ENCODE data around the gene BRD7. TPM values are rescaled to one million over a fixed set of nuclear protein-coding genes. Genes with fewer than 3 reads are reported as not detected.
A peak's percentile ranks its signal among the peaks of the same experiment; 100 is the strongest.

Gene BRD7
- total and polyA plus RNA-seq, 2 donors = 45.9 to 48.1 TPM

- Histone ChIP-seq H3K27ac (ENCODE audit: low read depth) (no peak overlapping the region), H3K4me1 (ENCODE audit: insufficient read depth) (no peaks in the 10 kb centered on the region), H3K36me3 (ENCODE audit: insufficient read depth) (no peaks in the 10 kb centered on the region), H3K4me3 (ENCODE audit: low read depth, low read length) (no peak overlapping the region)
- no peak for DNase-seq (ENCODE audit: extremely low spot score)
These were observed 9.6 kb upstream of the BRD7 start for GRCh38 chr16:50378417-50378816.

- no peak for DNase-seq (ENCODE audit: extremely low spot score)
- 64% methylated on average over 4 of the region's 4 CpGs for WGBS
- H3K36me3 ChIP-seq (ENCODE audit: insufficient read depth) = no peaks in the 10 kb centered on the region
- no peaks in the 10 kb centered on the region for H3K4me1 ChIP-seq (ENCODE audit: insufficient read depth)
- H3K27ac ChIP-seq (ENCODE audit: low read depth) = no peak overlapping the region
- H3K4me3 ChIP-seq (ENCODE audit: low read depth, low read length) = no peak overlapping the region
These were observed 8.2 kb upstream of the BRD7 start for GRCh38 chr16:50377001-50377400.

GRCh38 chr16:50373780-50374179 is 5.0 kb upstream of the BRD7 start:
- H3K27ac ChIP-seq (ENCODE audit: low read depth) = no peak overlapping the region
- H3K36me3 ChIP-seq (ENCODE audit: insufficient read depth) = no peaks in the 10 kb centered on the region
- WGBS = 93% methylated on average over 9 of the region's 9 CpGs
- DNase-seq (ENCODE audit: extremely low spot score) = no peak
- no peaks in the 10 kb centered on the region for H3K4me1 ChIP-seq (ENCODE audit: insufficient read depth)
- no peak overlapping the region for H3K4me3 ChIP-seq (ENCODE audit: low read depth, low read length)

GRCh38 chr16:50373345-50373701 is 4.5 kb upstream of the BRD7 start:
- no peak for DNase-seq (ENCODE audit: extremely low spot score)
- Histone ChIP-seq H3K36me3 (ENCODE audit: insufficient read depth) (no peaks in the 10 kb centered on the region), H3K27ac (ENCODE audit: low read depth) (no peak overlapping the region), H3K4me1 (ENCODE audit: insufficient read depth) (no peaks in the 10 kb centered on the region), H3K4me3 (ENCODE audit: low read depth, low read length) (no peak overlapping the region)
- 65% methylated on average over 4 of the region's 4 CpGs for WGBS

GRCh38 chr16:50372611-50373344 is 4.0 kb upstream of the BRD7 start:
- Histone ChIP-seq H3K36me3 (ENCODE audit: insufficient read depth) (no peaks in the 10 kb centered on the region), H3K27ac (ENCODE audit: low read depth) (no peak overlapping the region), H3K4me3 (ENCODE audit: low read depth, low read length) (no peak overlapping the region), H3K4me1 (ENCODE audit: insufficient read depth) (no peaks in the 10 kb centered on the region)
- DNase-seq (ENCODE audit: extremely low spot score) = no peak
- WGBS = 76% methylated on average over 10 of the region's 10 CpGs

GRCh38 chr16:50371936-50372595 is 3.3 kb upstream of the BRD7 start:
- Histone ChIP-seq H3K4me3 (ENCODE audit: low read depth, low read length) (no peak overlapping the region), H3K4me1 (ENCODE audit: insufficient read depth) (no peaks in the 10 kb centered on the region), H3K27ac (ENCODE audit: low read depth) (no peak overlapping the region), H3K36me3 (ENCODE audit: insufficient read depth) (no peaks in the 10 kb centered on the region)
- WGBS = 62% methylated on average over 7 of the region's 7 CpGs
- DNase-seq (ENCODE audit: extremely low spot score) = no peak

GRCh38 chr16:50371036-50371716 is 2.4 kb upstream of the BRD7 start:
- no peak for DNase-seq (ENCODE audit: extremely low spot score)
- no peak overlapping the region for H3K4me3 ChIP-seq (ENCODE audit: low read depth, low read length)
- no peaks in the 10 kb centered on the region for H3K4me1 ChIP-seq (ENCODE audit: insufficient read depth)
- H3K36me3 ChIP-seq (ENCODE audit: insufficient read depth) = no peaks in the 10 kb centered on the region
- 92% methylated on average over 4 of the region's 4 CpGs for WGBS
- H3K27ac ChIP-seq (ENCODE audit: low read depth) = no peak overlapping the region

- Histone ChIP-seq H3K36me3 (ENCODE audit: insufficient read depth) (peaks cover 2% of the 10 kb centered on the region), H3K27ac (ENCODE audit: low read depth) (no peak overlapping the region), H3K4me3 (ENCODE audit: low read depth, low read length) (peak overlapping the region; percentile 100), H3K4me1 (ENCODE audit: insufficient read depth) (no peaks in the 10 kb centered on the region)
- DNase-seq (ENCODE audit: extremely low spot score) = no peak
- WGBS = 8% methylated on average over 7 of the region's 7 CpGs
These were observed 481 bp upstream of the BRD7 start for GRCh38 chr16:50369133-50369804.

GRCh38 chr16:50367777-50368409 is 895 bp downstream of the BRD7 start:
- H3K36me3 ChIP-seq (ENCODE audit: insufficient read depth) = peaks cover 6% of the 10 kb centered on the region
- H3K4me1 ChIP-seq (ENCODE audit: insufficient read depth) = no peaks in the 10 kb centered on the region
- 5% methylated on average over 23 of the region's 23 CpGs for WGBS
- peak overlapping the region; percentile 100 for H3K4me3 ChIP-seq (ENCODE audit: low read depth, low read length)
- no peak overlapping the region for H3K27ac ChIP-seq (ENCODE audit: low read depth)
- DNase-seq (ENCODE audit: extremely low spot score) = no peak

GRCh38 chr16:50365791-50366575 is 2.8 kb downstream of the BRD7 start:
- peaks cover 6% of the 10 kb centered on the region for H3K36me3 ChIP-seq (ENCODE audit: insufficient read depth)
- DNase-seq (ENCODE audit: extremely low spot score) = no peak
- WGBS = 62% methylated on average over 2 of the region's 2 CpGs

GRCh38 chr16:50363656-50364055 is 5.1 kb downstream of the BRD7 start:
- H3K36me3 ChIP-seq (ENCODE audit: insufficient read depth) = peaks cover 6% of the 10 kb centered on the region
- no peak for DNase-seq (ENCODE audit: extremely low spot score)
- 92% methylated on average over 10 of the region's 10 CpGs for WGBS
- H3K4me1 ChIP-seq (ENCODE audit: insufficient read depth) = no peaks in the 10 kb centered on the region
- no peak overlapping the region for H3K27ac ChIP-seq (ENCODE audit: low read depth)
- H3K4me3 ChIP-seq (ENCODE audit: low read depth, low read length) = no peak overlapping the region

More at GRCh38 chr16:50365791-50366575, 2.8 kb downstream of the BRD7 start:
- Histone ChIP-seq H3K27ac (ENCODE audit: low read depth) (no peak overlapping the region), H3K4me3 (ENCODE audit: low read depth, low read length) (no peak overlapping the region), H3K4me1 (ENCODE audit: insufficient read depth) (no peaks in the 10 kb centered on the region)

GRCh38 chr16:50360779-50361178 is 8.0 kb downstream of the BRD7 start:
- Histone ChIP-seq H3K27ac (ENCODE audit: low read depth) (no peak overlapping the region), H3K4me1 (ENCODE audit: insufficient read depth) (no peaks in the 10 kb centered on the region)

More at GRCh38 chr16:50360779-50361178, 8.0 kb downstream of the BRD7 start:
- DNase-seq (ENCODE audit: extremely low spot score) = no peak
- Histone ChIP-seq H3K4me3 (ENCODE audit: low read depth, low read length) (no peak overlapping the region), H3K36me3 (ENCODE audit: insufficient read depth) (peaks cover 6% of the 10 kb centered on the region)
- WGBS = 75% methylated on average over 3 of the region's 3 CpGs
